ENCODE results near the gene LGR4. TPM values are rescaled to one million over a fixed set of nuclear protein-coding genes. Genes with fewer than 3 reads are reported as not detected.

LGR4 gene
- total RNA-seq, 1 donor from 2014 or later: 36.2 TPM

GRCh38 chr11:27437829-27438594 is 34.6 kb downstream of the LGR4 start:
- no peak for DNase-seq (ENCODE audit: low spot score)
- Mint-ChIP-seq H3K27ac (ENCODE audit: unreplicated experiment) (no peak overlapping the region), H3K4me3 (ENCODE audit: unreplicated experiment) (no peak overlapping the region), H3K4me1 (ENCODE audit: low read depth) (peaks cover 26% of the 10 kb centered on the region), H3K27me3 (ENCODE audit: low read depth) (no peaks in the 10 kb centered on the region), H3K36me3 (ENCODE audit: low read depth) (no peaks in the 10 kb centered on the region), H3K9me3 (ENCODE audit: low read depth) (no peaks in the 10 kb centered on the region)
- no peak for TF ChIP-seq CTCF (IDR thresholded peaks at IDR 0.05)

- no peak for DNase-seq (ENCODE audit: low spot score)
- H3K9me3 Mint-ChIP-seq (ENCODE audit: low read depth): no peaks in the 10 kb centered on the region
- no peaks in the 10 kb centered on the region for H3K27me3 Mint-ChIP-seq (ENCODE audit: low read depth)
- TF ChIP-seq CTCF (IDR thresholded peaks at IDR 0.05): no peak
- no peaks in the 10 kb centered on the region for H3K36me3 Mint-ChIP-seq (ENCODE audit: low read depth)
- H3K4me1 Mint-ChIP-seq (ENCODE audit: low read depth): peaks cover 22% of the 10 kb centered on the region
- no peak overlapping the region for H3K27ac Mint-ChIP-seq (ENCODE audit: unreplicated experiment)
- no peak overlapping the region for H3K4me3 Mint-ChIP-seq (ENCODE audit: unreplicated experiment)
Measured at GRCh38 chr11:27436916-27437315, 35.7 kb downstream of the LGR4 start.

- H3K4me1 Mint-ChIP-seq (ENCODE audit: low read depth): peaks cover 18% of the 10 kb centered on the region
- no peaks in the 10 kb centered on the region for H3K36me3 Mint-ChIP-seq (ENCODE audit: low read depth)
- no peaks in the 10 kb centered on the region for H3K27me3 Mint-ChIP-seq (ENCODE audit: low read depth)
- no peak for TF ChIP-seq CTCF (IDR thresholded peaks at IDR 0.05)
- H3K4me3 Mint-ChIP-seq (ENCODE audit: unreplicated experiment): no peak overlapping the region
- H3K9me3 Mint-ChIP-seq (ENCODE audit: low read depth): no peaks in the 10 kb centered on the region
- no peak for DNase-seq (ENCODE audit: low spot score)
- no peak overlapping the region for H3K27ac Mint-ChIP-seq (ENCODE audit: unreplicated experiment)
Measured at GRCh38 chr11:27433742-27434141, 38.8 kb downstream of the LGR4 start.

GRCh38 chr11:27431808-27432207 is 40.8 kb downstream of the LGR4 start:
- H3K4me1 Mint-ChIP-seq (ENCODE audit: low read depth): peaks cover 22% of the 10 kb centered on the region
- H3K27me3 Mint-ChIP-seq (ENCODE audit: low read depth): no peaks in the 10 kb centered on the region
- no peak for TF ChIP-seq CTCF (IDR thresholded peaks at IDR 0.05)
- no peaks in the 10 kb centered on the region for H3K9me3 Mint-ChIP-seq (ENCODE audit: low read depth)
- DNase-seq (ENCODE audit: low spot score): no peak
- H3K27ac Mint-ChIP-seq (ENCODE audit: unreplicated experiment): no peak overlapping the region
- no peaks in the 10 kb centered on the region for H3K36me3 Mint-ChIP-seq (ENCODE audit: low read depth)
- H3K4me3 Mint-ChIP-seq (ENCODE audit: unreplicated experiment): no peak overlapping the region

- no peaks in the 10 kb centered on the region for H3K27me3 Mint-ChIP-seq (ENCODE audit: low read depth)
- H3K9me3 Mint-ChIP-seq (ENCODE audit: low read depth): no peaks in the 10 kb centered on the region
- no peak overlapping the region for H3K27ac Mint-ChIP-seq (ENCODE audit: unreplicated experiment)
- DNase-seq (ENCODE audit: low spot score): no peak
- H3K4me1 Mint-ChIP-seq (ENCODE audit: low read depth): peaks cover 27% of the 10 kb centered on the region
- TF ChIP-seq CTCF (IDR thresholded peaks at IDR 0.05): no peak
- H3K4me3 Mint-ChIP-seq (ENCODE audit: unreplicated experiment): no peak overlapping the region
- H3K36me3 Mint-ChIP-seq (ENCODE audit: low read depth): no peaks in the 10 kb centered on the region
Measured at GRCh38 chr11:27429761-27430393, 42.7 kb downstream of the LGR4 start.

Data from chondrocyte (in vitro differentiated cells).